Peyer's patch (tissue), 4 donors: ENCODE data around the gene ZPR1.

Experiments
- POLR2A ChIP-seq, 2 donors: fragments of 450-650 bp; IDR thresholded peaks; one replicate each; pipeline ENCODE4 v1.5.1; 2017; ENCODE audit warnings: antibody characterized with exemption in 2 of 2, mild to moderate bottlenecking in 2 of 2, moderate library complexity in 2 of 2
- TF ChIP-seq, protein P1 (sequence below), 6 experiments: fragments of 450-650 bp in 4 of 6; fragments of 200-600 bp in 2 of 6; sonication (generic) in 1 of 6; IDR thresholded peaks; one replicate each; pipeline ENCODE4 v1.5.1; 2017 to 2019; ENCODE audit warnings: antibody characterized with exemption in 6 of 6, mild to moderate bottlenecking in 3 of 6, moderate library complexity in 1 of 6

DNA sequence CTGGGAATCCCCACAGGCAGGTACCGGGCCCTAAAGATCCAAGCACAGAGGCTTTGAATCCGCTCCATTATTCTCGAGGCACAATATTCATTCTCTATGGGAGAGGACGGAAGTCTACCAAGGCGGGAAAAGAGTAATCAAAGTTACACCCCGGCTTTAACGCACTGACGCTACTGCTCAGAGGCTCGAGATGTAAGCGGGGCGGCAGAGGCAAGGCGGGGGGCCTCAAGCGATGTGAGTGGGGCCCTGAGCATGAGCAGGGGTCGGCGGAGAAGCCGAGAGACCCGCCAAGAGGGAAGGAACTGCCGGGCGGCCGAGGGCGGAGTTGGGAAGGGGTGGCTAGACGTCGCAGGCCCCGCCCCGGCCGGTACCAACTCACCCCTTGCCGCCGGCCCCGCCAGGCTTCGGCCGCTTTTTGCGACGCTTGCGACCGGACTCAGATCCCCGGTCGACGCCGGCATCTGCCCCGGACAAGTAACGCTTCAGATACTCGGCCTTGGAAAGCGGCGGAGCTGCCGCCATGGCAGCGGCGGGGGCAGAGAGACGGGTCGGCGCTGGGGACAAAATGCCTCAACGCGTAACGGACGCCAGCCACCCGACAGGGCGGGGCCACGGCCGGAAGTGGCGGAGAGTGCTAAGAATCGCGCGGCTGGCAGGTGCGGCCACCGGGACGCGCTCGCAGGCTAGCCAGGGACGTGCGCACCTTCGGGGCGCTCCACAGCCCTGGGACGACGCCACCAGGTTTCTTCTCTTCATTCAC is 15.2 kb downstream of the ZPR1 start, which contains the start of gene BUD13:
- TF ChIP-seq, protein P1, sequence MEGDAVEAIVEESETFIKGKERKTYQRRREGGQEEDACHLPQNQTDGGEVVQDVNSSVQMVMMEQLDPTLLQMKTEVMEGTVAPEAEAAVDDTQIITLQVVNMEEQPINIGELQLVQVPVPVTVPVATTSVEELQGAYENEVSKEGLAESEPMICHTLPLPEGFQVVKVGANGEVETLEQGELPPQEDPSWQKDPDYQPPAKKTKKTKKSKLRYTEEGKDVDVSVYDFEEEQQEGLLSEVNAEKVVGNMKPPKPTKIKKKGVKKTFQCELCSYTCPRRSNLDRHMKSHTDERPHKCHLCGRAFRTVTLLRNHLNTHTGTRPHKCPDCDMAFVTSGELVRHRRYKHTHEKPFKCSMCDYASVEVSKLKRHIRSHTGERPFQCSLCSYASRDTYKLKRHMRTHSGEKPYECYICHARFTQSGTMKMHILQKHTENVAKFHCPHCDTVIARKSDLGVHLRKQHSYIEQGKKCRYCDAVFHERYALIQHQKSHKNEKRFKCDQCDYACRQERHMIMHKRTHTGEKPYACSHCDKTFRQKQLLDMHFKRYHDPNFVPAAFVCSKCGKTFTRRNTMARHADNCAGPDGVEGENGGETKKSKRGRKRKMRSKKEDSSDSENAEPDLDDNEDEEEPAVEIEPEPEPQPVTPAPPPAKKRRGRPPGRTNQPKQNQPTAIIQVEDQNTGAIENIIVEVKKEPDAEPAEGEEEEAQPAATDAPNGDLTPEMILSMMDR (IDR thresholded peaks at IDR 0.05) = peak in 1 of 6 experiments; percentile 2
- TF ChIP-seq POLR2A (IDR thresholded peaks at IDR 0.05) = peak; percentile 66 to 75
